ENCODE results near the gene GSTM1.

Gene GSTM1

GRCh38 chr1:109719337-109719837 is 31.8 kb downstream of the GSTM1 start:
- Histone ChIP-seq H3K4me3 (ENCODE audit: low read length) (no peak overlapping the region), H3K27me3 (replicated peaks; ENCODE audit: control insufficient read depth, insufficient read depth, low read length) (no peaks in the 10 kb centered on the region), H3K9me3 (ENCODE audit: control insufficient read depth, low read length) (no peaks in the 10 kb centered on the region), H3K36me3 (ENCODE audit: control insufficient read depth, insufficient read depth, low read length, severe bottlenecking) (no peaks in the 10 kb centered on the region), H3K9ac (ENCODE audit: low read length) (no peak overlapping the region), H3K4me1 (ENCODE audit: control insufficient read depth, insufficient read depth, low read length) (peaks cover 22% of the 10 kb centered on the region)
- peak; percentile 61 for DNase-seq (ENCODE audit: low read depth)

GRCh38 chr1:109721042-109721441 is 33.4 kb downstream of the GSTM1 start:
- H3K9ac ChIP-seq (ENCODE audit: low read length): no peak overlapping the region
- no peak overlapping the region for H3K4me3 ChIP-seq (ENCODE audit: low read length)
- peaks cover 22% of the 10 kb centered on the region for H3K4me1 ChIP-seq (ENCODE audit: control insufficient read depth, insufficient read depth, low read length)
- DNase-seq (ENCODE audit: low read depth): no peak
- H3K27me3 ChIP-seq (replicated peaks; ENCODE audit: control insufficient read depth, insufficient read depth, low read length): no peaks in the 10 kb centered on the region
- H3K36me3 ChIP-seq (ENCODE audit: control insufficient read depth, insufficient read depth, low read length, severe bottlenecking): no peaks in the 10 kb centered on the region
- no peaks in the 10 kb centered on the region for H3K9me3 ChIP-seq (ENCODE audit: control insufficient read depth, low read length)

DNA sequence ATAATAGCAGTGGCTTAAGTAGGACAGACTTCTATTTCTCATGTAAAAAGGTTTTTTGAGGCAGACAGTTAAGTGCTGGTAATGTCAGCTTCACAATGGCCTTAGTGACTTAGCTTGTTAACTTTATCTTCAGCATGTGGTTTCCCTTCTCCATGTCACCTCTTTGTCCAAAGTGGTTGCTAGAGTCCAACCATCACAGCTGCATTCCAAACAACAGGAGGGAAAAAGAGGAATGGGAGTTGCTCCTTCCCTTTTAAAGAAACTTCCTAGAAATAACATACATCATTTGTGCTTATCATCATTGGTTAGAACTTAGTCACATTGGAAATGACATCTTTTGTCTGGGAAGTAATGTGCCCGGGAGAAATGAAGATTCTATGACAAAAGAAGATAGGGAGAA is 34.4 kb downstream of the GSTM1 start:
- no peaks in the 10 kb centered on the region for H3K27me3 ChIP-seq (replicated peaks; ENCODE audit: control insufficient read depth, insufficient read depth, low read length)
- H3K4me1 ChIP-seq (ENCODE audit: control insufficient read depth, insufficient read depth, low read length): peaks cover 16% of the 10 kb centered on the region
- H3K36me3 ChIP-seq (ENCODE audit: control insufficient read depth, insufficient read depth, low read length, severe bottlenecking): no peaks in the 10 kb centered on the region
- H3K9ac ChIP-seq (ENCODE audit: low read length): no peak overlapping the region
- DNase-seq (ENCODE audit: low read depth): no peak
- no peak overlapping the region for H3K4me3 ChIP-seq (ENCODE audit: low read length)
- H3K9me3 ChIP-seq (ENCODE audit: control insufficient read depth, low read length): no peaks in the 10 kb centered on the region

DNA sequence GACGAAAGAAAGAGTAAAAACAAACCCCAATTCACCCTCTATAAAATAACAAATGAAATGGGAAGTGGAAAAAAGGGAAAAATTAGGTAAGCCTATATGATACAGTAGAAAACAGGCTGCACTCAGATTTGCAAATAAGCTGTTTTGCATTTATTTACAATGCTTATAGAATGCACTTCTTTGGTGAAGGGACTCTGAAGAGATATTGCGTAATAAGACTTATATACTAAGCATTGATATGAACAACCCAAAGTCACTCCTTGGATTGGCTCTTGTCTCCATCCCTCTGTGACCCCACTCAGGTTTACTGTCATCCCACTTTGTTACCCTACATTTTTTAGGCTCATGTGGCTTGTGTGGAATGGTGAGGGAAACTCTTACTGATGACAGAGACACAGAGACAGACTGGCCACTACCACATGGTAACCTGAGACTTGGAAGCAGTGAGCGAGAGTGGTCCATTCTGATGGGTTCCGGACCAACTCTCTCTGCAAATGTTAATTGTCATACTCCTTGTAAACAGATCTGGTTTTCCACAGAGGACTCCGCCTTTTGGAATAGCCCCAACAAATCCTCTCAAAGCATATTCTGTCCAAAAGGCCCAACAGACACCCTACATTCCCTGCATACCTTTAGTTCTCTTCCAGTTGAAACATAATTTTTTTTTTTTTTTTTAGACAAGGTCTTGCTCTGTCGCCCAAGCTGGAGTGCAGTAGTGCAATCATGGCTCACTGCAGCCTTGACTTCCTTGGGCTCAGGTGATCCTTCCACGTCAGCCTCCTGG is 35.5 kb downstream of the GSTM1 start:
- Histone ChIP-seq H3K9ac (ENCODE audit: low read length) (no peak overlapping the region), H3K4me1 (ENCODE audit: control insufficient read depth, insufficient read depth, low read length) (peaks cover 14% of the 10 kb centered on the region), H3K9me3 (ENCODE audit: control insufficient read depth, low read length) (no peaks in the 10 kb centered on the region), H3K36me3 (ENCODE audit: control insufficient read depth, insufficient read depth, low read length, severe bottlenecking) (no peaks in the 10 kb centered on the region), H3K4me3 (ENCODE audit: low read length) (no peak overlapping the region), H3K27me3 (replicated peaks; ENCODE audit: control insufficient read depth, insufficient read depth, low read length) (no peaks in the 10 kb centered on the region)
- DNase-seq (ENCODE audit: low read depth): peak; percentile 19

DNA sequence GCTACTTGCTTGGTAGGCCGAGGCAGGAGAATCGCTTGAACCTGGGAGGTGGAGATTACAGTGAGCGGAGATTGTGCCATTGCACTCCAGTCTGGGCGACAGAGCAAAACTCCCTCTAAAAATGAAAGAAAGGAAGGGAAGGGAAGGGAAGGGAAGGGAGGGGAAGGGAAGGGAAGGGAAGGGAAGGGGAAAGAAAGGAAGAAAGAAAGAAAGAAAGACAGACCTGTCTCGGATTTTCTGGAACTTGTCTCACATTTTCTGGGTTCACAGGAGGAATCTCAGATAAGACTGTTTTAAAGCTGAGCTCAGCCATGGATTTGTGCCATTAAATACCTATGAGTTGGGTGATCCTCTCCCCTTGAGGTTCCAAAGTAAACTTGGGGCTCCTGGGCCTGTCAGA is 37.3 kb downstream of the GSTM1 start:
- Histone ChIP-seq H3K36me3 (ENCODE audit: control insufficient read depth, insufficient read depth, low read length, severe bottlenecking) (no peaks in the 10 kb centered on the region), H3K4me1 (ENCODE audit: control insufficient read depth, insufficient read depth, low read length) (peaks cover 3% of the 10 kb centered on the region), H3K9ac (ENCODE audit: low read length) (no peak overlapping the region), H3K9me3 (ENCODE audit: control insufficient read depth, low read length) (no peaks in the 10 kb centered on the region), H3K27me3 (replicated peaks; ENCODE audit: control insufficient read depth, insufficient read depth, low read length) (no peaks in the 10 kb centered on the region), H3K4me3 (ENCODE audit: low read length) (no peak overlapping the region)
- no peak for DNase-seq (ENCODE audit: low read depth)

DNA sequence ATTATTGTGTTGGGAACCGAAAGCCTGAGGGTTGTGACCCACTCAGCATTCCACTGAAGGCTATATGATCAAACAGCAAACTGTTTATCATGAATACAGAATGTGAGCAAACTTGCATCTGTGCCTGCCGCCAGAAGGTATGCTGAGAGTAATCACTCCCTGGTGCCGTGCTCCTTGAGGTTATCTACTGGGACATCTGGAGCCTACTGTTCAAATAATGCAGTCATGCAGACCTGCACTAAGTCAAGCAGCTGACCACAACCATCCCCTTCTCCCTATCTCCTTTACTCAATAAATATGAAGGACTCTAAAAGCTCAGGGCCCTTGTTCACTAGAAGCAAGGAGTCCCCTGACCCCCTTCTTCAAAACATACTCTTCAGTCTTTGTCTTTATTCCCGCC is 37.9 kb downstream of the GSTM1 start:
- no peak for DNase-seq (ENCODE audit: low read depth)

GRCh38 chr1:109726007-109726406 is 38.4 kb downstream of the GSTM1 start:
- H3K4me1 ChIP-seq (ENCODE audit: control insufficient read depth, insufficient read depth, low read length): peaks cover 2% of the 10 kb centered on the region
- H3K4me3 ChIP-seq (ENCODE audit: low read length): no peak overlapping the region
- H3K27me3 ChIP-seq (replicated peaks; ENCODE audit: control insufficient read depth, insufficient read depth, low read length): no peaks in the 10 kb centered on the region
- H3K9me3 ChIP-seq (ENCODE audit: control insufficient read depth, low read length): no peaks in the 10 kb centered on the region
- no peaks in the 10 kb centered on the region for H3K36me3 ChIP-seq (ENCODE audit: control insufficient read depth, insufficient read depth, low read length, severe bottlenecking)
- DNase-seq (ENCODE audit: low read depth): peak; percentile 60
- H3K9ac ChIP-seq (ENCODE audit: low read length): no peak overlapping the region

More for the DNA sequence above, 37.9 kb downstream of the GSTM1 start:
- no peaks in the 10 kb centered on the region for H3K9me3 ChIP-seq (ENCODE audit: control insufficient read depth, low read length)
- H3K36me3 ChIP-seq (ENCODE audit: control insufficient read depth, insufficient read depth, low read length, severe bottlenecking): no peaks in the 10 kb centered on the region
- H3K4me1 ChIP-seq (ENCODE audit: control insufficient read depth, insufficient read depth, low read length): peaks cover 3% of the 10 kb centered on the region
- no peak overlapping the region for H3K4me3 ChIP-seq (ENCODE audit: low read length)
- no peak overlapping the region for H3K9ac ChIP-seq (ENCODE audit: low read length)
- no peaks in the 10 kb centered on the region for H3K27me3 ChIP-seq (replicated peaks; ENCODE audit: control insufficient read depth, insufficient read depth, low read length)

- H3K9ac ChIP-seq (ENCODE audit: low read length): no peak overlapping the region
- no peak for DNase-seq (ENCODE audit: low read depth)
- H3K36me3 ChIP-seq (ENCODE audit: control insufficient read depth, insufficient read depth, low read length, severe bottlenecking): no peaks in the 10 kb centered on the region
- no peaks in the 10 kb centered on the region for H3K27me3 ChIP-seq (replicated peaks; ENCODE audit: control insufficient read depth, insufficient read depth, low read length)
- no peaks in the 10 kb centered on the region for H3K9me3 ChIP-seq (ENCODE audit: control insufficient read depth, low read length)
- no peak overlapping the region for H3K4me3 ChIP-seq (ENCODE audit: low read length)
- H3K4me1 ChIP-seq (ENCODE audit: control insufficient read depth, insufficient read depth, low read length): no peaks in the 10 kb centered on the region
These were observed 39.2 kb downstream of the GSTM1 start for GRCh38 chr1:109726728-109727373.

GRCh38 chr1:109728870-109729269 is 41.3 kb downstream of the GSTM1 start:
- Histone ChIP-seq H3K4me1 (ENCODE audit: control insufficient read depth, insufficient read depth, low read length) (no peaks in the 10 kb centered on the region), H3K4me3 (ENCODE audit: low read length) (no peak overlapping the region), H3K36me3 (ENCODE audit: control insufficient read depth, insufficient read depth, low read length, severe bottlenecking) (no peaks in the 10 kb centered on the region), H3K9me3 (ENCODE audit: control insufficient read depth, low read length) (no peaks in the 10 kb centered on the region), H3K9ac (ENCODE audit: low read length) (no peak overlapping the region), H3K27me3 (replicated peaks; ENCODE audit: control insufficient read depth, insufficient read depth, low read length) (no peaks in the 10 kb centered on the region)
- DNase-seq (ENCODE audit: low read depth): no peak

DNA sequence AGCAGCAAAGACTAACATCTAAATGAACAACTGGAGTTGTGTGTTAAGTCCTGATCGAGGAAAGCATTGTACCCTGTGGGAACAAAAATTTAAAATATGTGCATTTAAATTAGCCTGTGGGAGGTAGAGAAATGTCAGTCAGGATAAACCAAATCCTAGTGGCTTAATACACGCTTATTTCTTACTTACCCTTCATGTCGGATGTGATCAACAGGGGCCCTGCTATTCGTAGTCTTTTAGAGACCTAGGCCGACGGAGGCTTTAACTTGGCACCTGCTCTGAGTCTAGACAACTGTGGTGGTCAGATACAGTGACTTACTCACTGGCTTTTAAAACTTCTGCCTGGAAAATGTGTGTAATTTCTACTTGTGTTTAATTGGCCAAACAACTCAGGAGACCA is 43.0 kb downstream of the GSTM1 start:
- no peak overlapping the region for H3K4me3 ChIP-seq (ENCODE audit: low read length)
- no peaks in the 10 kb centered on the region for H3K4me1 ChIP-seq (ENCODE audit: control insufficient read depth, insufficient read depth, low read length)
- H3K36me3 ChIP-seq (ENCODE audit: control insufficient read depth, insufficient read depth, low read length, severe bottlenecking): no peaks in the 10 kb centered on the region
- no peaks in the 10 kb centered on the region for H3K27me3 ChIP-seq (replicated peaks; ENCODE audit: control insufficient read depth, insufficient read depth, low read length)
- H3K9ac ChIP-seq (ENCODE audit: low read length): no peak overlapping the region
- no peaks in the 10 kb centered on the region for H3K9me3 ChIP-seq (ENCODE audit: control insufficient read depth, low read length)
- DNase-seq (ENCODE audit: low read depth): no peak

DNA sequence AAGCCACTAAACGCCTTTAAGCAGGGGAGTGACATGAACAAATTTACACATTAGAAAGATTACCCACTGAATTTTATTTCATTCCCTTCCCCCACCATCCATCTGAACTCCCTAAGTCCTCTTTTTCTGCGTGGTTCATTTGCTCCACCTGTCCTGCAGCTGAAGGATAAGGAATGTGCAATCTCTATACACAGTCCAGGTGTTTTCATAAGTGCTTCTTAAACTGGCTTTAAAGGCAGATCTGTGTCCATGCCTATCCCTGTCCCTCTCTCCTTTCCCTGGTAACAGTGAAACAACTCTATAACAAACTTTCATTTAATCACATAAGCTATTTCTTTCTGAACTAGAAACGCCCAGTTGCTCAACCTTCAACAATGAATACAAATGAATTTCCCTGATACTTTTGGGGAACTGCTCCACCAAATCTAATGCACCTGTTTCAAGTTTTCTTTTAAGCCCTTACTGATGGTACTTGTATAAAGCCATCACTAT is 44.8 kb downstream of the GSTM1 start:
- no peaks in the 10 kb centered on the region for H3K27me3 ChIP-seq (replicated peaks; ENCODE audit: control insufficient read depth, insufficient read depth, low read length)
- no peak overlapping the region for H3K4me3 ChIP-seq (ENCODE audit: low read length)
- H3K4me1 ChIP-seq (ENCODE audit: control insufficient read depth, insufficient read depth, low read length): no peaks in the 10 kb centered on the region
- DNase-seq (ENCODE audit: low read depth): no peak
- no peaks in the 10 kb centered on the region for H3K9me3 ChIP-seq (ENCODE audit: control insufficient read depth, low read length)
- H3K9ac ChIP-seq (ENCODE audit: low read length): no peak overlapping the region
- peaks cover 6% of the 10 kb centered on the region for H3K36me3 ChIP-seq (ENCODE audit: control insufficient read depth, insufficient read depth, low read length, severe bottlenecking)
